ENCODE data around the gene GRIN2A.

DNA sequence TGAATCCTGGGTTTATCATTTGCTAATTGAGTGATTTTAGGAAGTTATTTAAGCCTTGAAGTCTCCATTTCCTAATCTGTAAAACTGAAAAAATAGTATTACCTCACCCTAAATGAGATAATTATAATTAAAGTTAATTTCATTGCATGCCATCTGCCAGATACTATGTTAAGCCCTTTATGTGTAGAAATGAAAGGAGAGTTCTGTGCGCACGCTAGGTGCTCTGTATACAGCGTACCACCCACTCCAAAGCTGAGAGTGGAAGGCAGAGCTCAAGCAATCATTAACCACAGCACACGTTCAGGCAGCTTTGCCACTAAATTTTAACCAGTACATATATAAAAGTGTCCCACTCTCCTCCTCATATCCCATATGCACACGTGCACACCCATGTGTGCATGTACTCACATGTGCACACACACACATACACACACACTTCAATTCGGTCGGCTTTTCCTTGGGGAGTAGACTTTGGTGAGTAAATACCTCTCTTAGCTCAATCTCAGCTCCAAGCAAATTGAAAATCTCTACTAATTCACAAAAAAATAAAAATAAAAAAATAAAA, 204.8 kb downstream of the GRIN2A start:
- TF ChIP-seq POLR2AphosphoS5 (IDR thresholded peaks at IDR 0.05) (no peak), CTCF (IDR thresholded peaks at IDR 0.05 in 8 of 11, conservative IDR thresholded peaks at IDR 0.05 in 3 of 11) (no peak), POLR2A (IDR thresholded peaks at IDR 0.05) (no peak)

Data from spleen (tissue), 7 donors.